Liver (tissue), 9 donors: Measurements from ENCODE around the gene SCGB3A1. TPM values are rescaled to one million over a fixed set of nuclear protein-coding genes. Genes with fewer than 3 reads are reported as not detected.

Source experiments
- DNase-seq: peaks from one replicate; pipeline ENCODE4 v3.0.0-alpha.2; 2017; ENCODE audit warnings: low spot score
- H3K27ac ChIP-seq, 2 donors: one replicate each; pipeline ENCODE4 v1.7.0; 2013; ENCODE audit warnings: inconsistent platforms in 2 of 2, low read length in 2 of 2, control low read depth in 1 of 2, low read depth in 1 of 2, mild to moderate bottlenecking in 1 of 2
- H3K27me3 ChIP-seq, 4 donors: one replicate each; pipeline versions ENCODE4 v1.6.1 to v1.7.0; 2013; ENCODE audit warnings: low read length in 3 of 4, inconsistent platforms in 1 of 4, mild to moderate bottlenecking in 1 of 4, moderate library complexity in 1 of 4; ENCODE audit not compliant: control insufficient read depth in 4 of 4, insufficient read depth in 4 of 4
- H3K36me3 ChIP-seq, 4 donors: one replicate each; pipeline versions ENCODE4 v1.6.1 to v1.7.0; 2013; ENCODE audit warnings: low read length in 3 of 4, mild to moderate bottlenecking in 3 of 4, low read depth in 1 of 4, moderate library complexity in 1 of 4; ENCODE audit not compliant: control insufficient read depth in 4 of 4, insufficient read depth in 3 of 4
- H3K4me1 ChIP-seq, 4 donors: one replicate each; pipeline versions ENCODE4 v1.6.1 to v1.7.0; 2013; ENCODE audit warnings: low read length in 3 of 4, mild to moderate bottlenecking in 3 of 4, moderate library complexity in 1 of 4; ENCODE audit not compliant: control insufficient read depth in 4 of 4, insufficient read depth in 4 of 4
- H3K4me3 ChIP-seq, 3 donors: one replicate each; pipeline versions ENCODE4 v1.6.1 to v1.7.0; 2013; ENCODE audit warnings: low read length in 3 of 3, control low read depth in 1 of 3, low read depth in 1 of 3, mild to moderate bottlenecking in 1 of 3
- H3K9ac ChIP-seq, 2 donors: one replicate each; pipeline ENCODE4 v1.7.0; 2013; ENCODE audit warnings: low read length in 2 of 2, mild to moderate bottlenecking in 2 of 2, moderate library complexity in 2 of 2, control low read depth in 1 of 2, low read depth in 1 of 2
- H3K9me3 ChIP-seq, 4 donors: one replicate each; pipeline versions ENCODE4 v1.6.1 to v1.7.0; 2013; ENCODE audit warnings: low read length in 3 of 4; ENCODE audit not compliant: control insufficient read depth in 4 of 4
- EGR1 ChIP-seq, 2 donors: IDR thresholded peaks; 2 replicates each; pipeline ENCODE4 v1.6.1; 2016 to 2018; ENCODE audit warnings: antibody characterized with exemption in 2 of 2, low read depth in 2 of 2
- FOXA2 ChIP-seq: IDR thresholded peaks from 2 replicates; pipeline ENCODE4 v1.6.1; 2016; ENCODE audit warnings: antibody characterized with exemption
- HNF4G ChIP-seq: IDR thresholded peaks from 2 replicates; pipeline ENCODE4 v1.6.1; 2016; ENCODE audit warnings: antibody characterized with exemption
- JUND ChIP-seq, 2 donors: IDR thresholded peaks; 2 replicates each; pipeline ENCODE4 v1.6.1; 2016; ENCODE audit warnings: antibody characterized with exemption in 2 of 2
- MAX ChIP-seq: IDR thresholded peaks from 2 replicates; pipeline ENCODE4 v1.6.1; 2016; ENCODE audit warnings: antibody characterized with exemption
- RAD21 ChIP-seq, 2 donors: IDR thresholded peaks; 2 replicates each; pipeline ENCODE4 v1.6.1; 2016; ENCODE audit warnings: antibody characterized with exemption in 2 of 2, mild to moderate bottlenecking in 2 of 2
- REST ChIP-seq: IDR thresholded peaks from 2 replicates; pipeline ENCODE4 v1.6.1; 2016; ENCODE audit warnings: antibody characterized with exemption, mild to moderate bottlenecking
- RXRA ChIP-seq, 2 donors: IDR thresholded peaks; 2 replicates each; pipeline ENCODE4 v1.6.1; 2017 to 2018; ENCODE audit warnings: antibody characterized with exemption in 2 of 2, mild to moderate bottlenecking in 1 of 2
- SP1 ChIP-seq: IDR thresholded peaks from 2 replicates; pipeline ENCODE4 v1.6.1; 2018; ENCODE audit warnings: antibody characterized with exemption, mild to moderate bottlenecking
- TAF1 ChIP-seq: conservative IDR thresholded peaks from 2 replicates; pipeline ENCODE4 v1.6.1; 2016; ENCODE audit warnings: antibody characterized with exemption, mild to moderate bottlenecking
- WGBS: extraction: QIAGEN DNeasy Blood & Tissue Kit; methylation state at CpG from one replicate; pipeline ENCODE4 v1.1.7; 2013; 5-methylcytosine and 5-hydroxymethylcytosine counted together
- polyA plus RNA-seq, 2 donors: library from polyadenylated mRNA; stranded (reverse) in 1 of 2; unstranded in 1 of 2; fragments of 200-250 nt in 1 of 2; fragments of >200 nt in 1 of 2; fragmentation: Nextera tagmentation in 1 of 2; extraction: Ambion mirVana in 1 of 2; gene quantifications; one replicate each; pipeline versions ENCODE4 v1.2.1 to v1.2.3, GENCODE V29; 2013 to 2015
- total RNA-seq, 2 donors: library from RNA; depleted of rRNA; stranded (reverse); fragments of >200 nt; gene quantifications; one replicate each; pipeline ENCODE4 v1.2.3, GENCODE V29; 2014
- TF ChIP-seq, protein P1 (sequence below): IDR thresholded peaks from 2 replicates; pipeline ENCODE4 v1.6.1; 2016; ENCODE audit warnings: antibody characterized with exemption
- TF ChIP-seq, protein P2 (sequence below): IDR thresholded peaks from 2 replicates; pipeline ENCODE4 v1.6.1; 2016; ENCODE audit warnings: antibody characterized with exemption
- TF ChIP-seq, protein P3 (sequence below): fragments of 150-350 bp; IDR thresholded peaks from 2 replicates; pipeline ENCODE4 v1.5.1; 2017; ENCODE audit warnings: improper control_type of control experiment, low read depth, low read length; ENCODE audit not compliant: missing input control
- donor health status: healthy.
- donor health status: healthy.
- donor health status: healthy.
- donor health status: healthy.
- donor health status: healthy.

Gene SCGB3A1
- total and polyA plus RNA-seq, 4 donors = 1.5 TPM; not detected in 2

DNA sequence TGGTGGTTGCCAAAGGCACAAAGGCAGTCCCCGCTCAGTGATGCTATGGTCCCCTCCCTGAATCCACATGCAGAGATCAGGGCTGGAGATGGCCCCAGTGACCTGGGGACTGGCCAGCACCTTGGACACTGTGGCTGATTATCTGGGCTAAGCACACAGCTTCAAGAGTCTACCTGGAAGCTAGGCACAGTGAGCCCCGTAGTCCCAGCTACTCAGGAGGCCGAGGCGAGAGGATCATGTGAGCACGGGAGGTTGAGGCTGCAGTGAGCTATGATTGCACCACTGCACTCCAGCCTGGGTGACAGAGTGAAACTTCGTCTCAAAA lies 8.3 kb upstream of the SCGB3A1 start (continued):
- TF ChIP-seq EGR1 (IDR thresholded peaks at IDR 0.05; ENCODE audit: low read depth in 2 of 2) = no peak
- TF ChIP-seq, protein P1, sequence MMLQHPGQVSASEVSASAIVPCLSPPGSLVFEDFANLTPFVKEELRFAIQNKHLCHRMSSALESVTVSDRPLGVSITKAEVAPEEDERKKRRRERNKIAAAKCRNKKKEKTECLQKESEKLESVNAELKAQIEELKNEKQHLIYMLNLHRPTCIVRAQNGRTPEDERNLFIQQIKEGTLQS = no peak
- no peak for TF ChIP-seq TAF1
- TF ChIP-seq, protein P2, sequence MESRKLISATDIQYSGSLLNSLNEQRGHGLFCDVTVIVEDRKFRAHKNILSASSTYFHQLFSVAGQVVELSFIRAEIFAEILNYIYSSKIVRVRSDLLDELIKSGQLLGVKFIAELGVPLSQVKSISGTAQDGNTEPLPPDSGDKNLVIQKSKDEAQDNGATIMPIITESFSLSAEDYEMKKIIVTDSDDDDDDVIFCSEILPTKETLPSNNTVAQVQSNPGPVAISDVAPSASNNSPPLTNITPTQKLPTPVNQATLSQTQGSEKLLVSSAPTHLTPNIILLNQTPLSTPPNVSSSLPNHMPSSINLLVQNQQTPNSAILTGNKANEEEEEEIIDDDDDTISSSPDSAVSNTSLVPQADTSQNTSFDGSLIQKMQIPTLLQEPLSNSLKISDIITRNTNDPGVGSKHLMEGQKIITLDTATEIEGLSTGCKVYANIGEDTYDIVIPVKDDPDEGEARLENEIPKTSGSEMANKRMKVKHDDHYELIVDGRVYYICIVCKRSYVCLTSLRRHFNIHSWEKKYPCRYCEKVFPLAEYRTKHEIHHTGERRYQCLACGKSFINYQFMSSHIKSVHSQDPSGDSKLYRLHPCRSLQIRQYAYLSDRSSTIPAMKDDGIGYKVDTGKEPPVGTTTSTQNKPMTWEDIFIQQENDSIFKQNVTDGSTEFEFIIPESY = no peak
- no peak for TF ChIP-seq SP1
- no peak for TF ChIP-seq RAD21 (IDR thresholded peaks at IDR 0.05)
- TF ChIP-seq JUND (IDR thresholded peaks at IDR 0.05) = no peak
- TF ChIP-seq HNF4G = no peak

DNA sequence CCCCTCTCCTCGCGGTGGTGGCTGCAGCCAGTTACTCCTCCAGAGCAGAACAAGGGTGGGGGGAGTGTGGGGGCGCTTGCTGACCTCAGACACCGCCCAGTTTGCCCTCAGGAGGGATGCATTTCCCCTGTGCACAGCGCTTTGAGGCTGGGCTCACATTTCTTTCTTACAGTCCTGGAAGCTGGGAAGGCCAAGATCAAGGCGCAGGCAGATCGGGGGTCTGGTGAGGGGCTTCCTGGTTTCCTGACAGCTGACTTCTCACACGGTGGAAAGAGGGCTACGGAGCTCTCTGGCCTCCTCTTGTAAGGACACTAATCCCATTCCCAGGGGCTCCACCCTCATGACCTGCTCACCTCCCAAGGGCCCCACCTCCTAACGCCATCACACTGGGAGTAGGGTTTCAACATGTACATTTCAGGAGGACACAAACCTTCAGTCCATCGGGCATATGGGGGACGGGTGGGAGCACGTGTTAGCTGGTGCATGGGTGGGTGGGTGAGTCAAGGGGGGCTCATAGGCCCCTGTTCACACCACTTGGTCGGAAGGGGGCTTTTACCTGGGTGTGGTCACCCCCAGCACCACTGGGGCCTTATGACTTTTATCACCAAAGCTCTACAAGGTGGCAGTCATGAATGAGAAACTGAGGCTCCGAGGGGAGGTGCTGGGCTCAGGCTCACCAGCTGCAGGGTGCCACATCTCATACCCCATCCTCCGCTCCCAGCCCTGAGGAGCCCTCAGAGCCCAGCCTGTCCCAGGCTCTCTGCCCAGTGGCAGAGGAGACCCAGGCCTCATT lies 7.7 kb upstream of the SCGB3A1 start:
- Histone ChIP-seq H3K9me3 (no peaks in the 10 kb centered on the region), H3K27me3 (no peaks in the 10 kb centered on the region), H3K9ac (no peak overlapping the region), H3K36me3 (no peaks in the 10 kb centered on the region), H3K27ac (no peak overlapping the region), H3K4me3 (no peak overlapping the region), H3K4me1 (peaks cover 2 to 10% (median 8%) of the 10 kb centered on the region in 4 donors)
- 91% methylated on average over 16 of the region's 16 CpGs for WGBS
- TF ChIP-seq, protein P2 = no peak
- TF ChIP-seq, protein P3, sequence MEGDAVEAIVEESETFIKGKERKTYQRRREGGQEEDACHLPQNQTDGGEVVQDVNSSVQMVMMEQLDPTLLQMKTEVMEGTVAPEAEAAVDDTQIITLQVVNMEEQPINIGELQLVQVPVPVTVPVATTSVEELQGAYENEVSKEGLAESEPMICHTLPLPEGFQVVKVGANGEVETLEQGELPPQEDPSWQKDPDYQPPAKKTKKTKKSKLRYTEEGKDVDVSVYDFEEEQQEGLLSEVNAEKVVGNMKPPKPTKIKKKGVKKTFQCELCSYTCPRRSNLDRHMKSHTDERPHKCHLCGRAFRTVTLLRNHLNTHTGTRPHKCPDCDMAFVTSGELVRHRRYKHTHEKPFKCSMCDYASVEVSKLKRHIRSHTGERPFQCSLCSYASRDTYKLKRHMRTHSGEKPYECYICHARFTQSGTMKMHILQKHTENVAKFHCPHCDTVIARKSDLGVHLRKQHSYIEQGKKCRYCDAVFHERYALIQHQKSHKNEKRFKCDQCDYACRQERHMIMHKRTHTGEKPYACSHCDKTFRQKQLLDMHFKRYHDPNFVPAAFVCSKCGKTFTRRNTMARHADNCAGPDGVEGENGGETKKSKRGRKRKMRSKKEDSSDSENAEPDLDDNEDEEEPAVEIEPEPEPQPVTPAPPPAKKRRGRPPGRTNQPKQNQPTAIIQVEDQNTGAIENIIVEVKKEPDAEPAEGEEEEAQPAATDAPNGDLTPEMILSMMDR = no peak
- TF ChIP-seq MAX = no peak
- TF ChIP-seq TAF1 = no peak
- no peak for TF ChIP-seq FOXA2
- no peak for TF ChIP-seq REST
- no peak for TF ChIP-seq RXRA (IDR thresholded peaks at IDR 0.05)
- no peak for TF ChIP-seq HNF4G
- DNase-seq = no peak
